ENCODE measurements around the gene CFAP100. TPM values are rescaled to one million over a fixed set of nuclear protein-coding genes. Genes with fewer than 3 reads are reported as not detected.

Gene CFAP100
- total RNA-seq, 1 experiment from 2014 or later: not detected

DNA sequence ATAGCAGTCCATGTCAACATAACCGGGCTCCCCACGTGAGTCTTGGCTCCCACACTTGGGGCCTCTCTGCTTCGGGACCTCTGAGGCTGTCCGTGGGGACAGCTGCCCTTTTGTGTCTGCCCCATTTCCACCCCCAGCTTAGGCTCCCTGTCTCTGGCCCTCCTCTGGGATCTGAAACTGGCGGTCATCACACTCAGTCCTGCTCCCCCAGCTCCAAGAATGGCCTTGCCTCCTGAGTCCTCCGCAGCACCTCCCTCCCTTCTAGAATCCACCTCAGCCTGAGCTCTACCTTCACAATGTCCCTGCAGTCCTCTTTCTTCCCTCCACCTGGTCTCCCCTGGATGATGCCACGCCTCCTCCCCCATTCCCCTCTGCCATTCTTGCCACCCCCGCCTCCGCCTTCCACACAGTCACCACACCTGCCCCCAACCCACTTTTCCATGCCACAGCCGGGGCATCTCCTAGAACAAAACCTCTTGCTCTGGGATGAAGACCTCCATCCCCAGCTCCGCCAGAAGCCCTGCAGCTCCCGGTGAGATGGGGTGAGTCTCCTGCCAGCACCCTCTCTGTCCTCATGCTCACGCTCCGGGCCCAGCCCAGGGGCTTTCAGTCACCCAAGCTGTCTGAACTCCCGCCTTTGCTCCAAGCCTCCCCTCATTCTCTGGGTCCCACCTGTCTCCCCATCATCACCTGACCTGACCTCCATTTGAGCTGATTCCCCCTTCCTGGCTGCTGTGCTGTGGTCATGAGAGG lies 88.0 kb downstream of the CFAP100 start:
- no peak overlapping the region for H3K9ac ChIP-seq (ENCODE audit: low read length)
- no peak for ATAC-seq
- H3K79me2 ChIP-seq (ENCODE audit: low read length): no peaks in the 10 kb centered on the region
- H3K36me3 ChIP-seq (ENCODE audit: low read depth, low read length): no peaks in the 10 kb centered on the region
- H3K4me2 ChIP-seq (ENCODE audit: low read length): no peak overlapping the region
- no peaks in the 10 kb centered on the region for H3K9me3 ChIP-seq (ENCODE audit: low read length)
- no peaks in the 10 kb centered on the region for H4K20me1 ChIP-seq (ENCODE audit: low read length)
- H3F3A ChIP-seq (ENCODE audit: low read length, unreplicated experiment): no peaks in the 10 kb centered on the region
- no peak for DNase-seq
- intact Hi-C loops (cut with micrococcal nuclease): no loop called here
- no peak overlapping the region for H3K4me3 ChIP-seq (ENCODE audit: low read length)
- CTCF ChIA-PET: no interaction called here
- no TSS peak for BruUV-seq (replicated peaks)
- peaks cover 7% of the 10 kb centered on the region; the same call in 1 of the 2 replicates for H3K4me1 ChIP-seq (ENCODE audit: insufficient read depth, low read length)
- H3K9me2 ChIP-seq (replicated peaks; ENCODE audit: low read length): no peaks in the 10 kb centered on the region
- H3K27ac ChIP-seq (ENCODE audit: low read length): no peak overlapping the region
- H2AFZ ChIP-seq (ENCODE audit: low read length): no peak overlapping the region
- no peaks in the 10 kb centered on the region for H3K27me3 ChIP-seq (ENCODE audit: low read length)
- TF ChIP-seq, protein P1, sequence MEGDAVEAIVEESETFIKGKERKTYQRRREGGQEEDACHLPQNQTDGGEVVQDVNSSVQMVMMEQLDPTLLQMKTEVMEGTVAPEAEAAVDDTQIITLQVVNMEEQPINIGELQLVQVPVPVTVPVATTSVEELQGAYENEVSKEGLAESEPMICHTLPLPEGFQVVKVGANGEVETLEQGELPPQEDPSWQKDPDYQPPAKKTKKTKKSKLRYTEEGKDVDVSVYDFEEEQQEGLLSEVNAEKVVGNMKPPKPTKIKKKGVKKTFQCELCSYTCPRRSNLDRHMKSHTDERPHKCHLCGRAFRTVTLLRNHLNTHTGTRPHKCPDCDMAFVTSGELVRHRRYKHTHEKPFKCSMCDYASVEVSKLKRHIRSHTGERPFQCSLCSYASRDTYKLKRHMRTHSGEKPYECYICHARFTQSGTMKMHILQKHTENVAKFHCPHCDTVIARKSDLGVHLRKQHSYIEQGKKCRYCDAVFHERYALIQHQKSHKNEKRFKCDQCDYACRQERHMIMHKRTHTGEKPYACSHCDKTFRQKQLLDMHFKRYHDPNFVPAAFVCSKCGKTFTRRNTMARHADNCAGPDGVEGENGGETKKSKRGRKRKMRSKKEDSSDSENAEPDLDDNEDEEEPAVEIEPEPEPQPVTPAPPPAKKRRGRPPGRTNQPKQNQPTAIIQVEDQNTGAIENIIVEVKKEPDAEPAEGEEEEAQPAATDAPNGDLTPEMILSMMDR (conservative IDR thresholded peaks at IDR 0.05; ENCODE audit: low read depth, low read length): no peak
- no peak for TF ChIP-seq EZH2 (IDR thresholded peaks at IDR 0.05; ENCODE audit: low read length, unreplicated experiment)
- no peak for TF ChIP-seq EZH2phosphoT487 (IDR thresholded peaks at IDR 0.05; ENCODE audit: borderline replicate concordance, low read length)
- POLR2A ChIA-PET (ENCODE audit: unreplicated experiment): no interaction called here

DNA sequence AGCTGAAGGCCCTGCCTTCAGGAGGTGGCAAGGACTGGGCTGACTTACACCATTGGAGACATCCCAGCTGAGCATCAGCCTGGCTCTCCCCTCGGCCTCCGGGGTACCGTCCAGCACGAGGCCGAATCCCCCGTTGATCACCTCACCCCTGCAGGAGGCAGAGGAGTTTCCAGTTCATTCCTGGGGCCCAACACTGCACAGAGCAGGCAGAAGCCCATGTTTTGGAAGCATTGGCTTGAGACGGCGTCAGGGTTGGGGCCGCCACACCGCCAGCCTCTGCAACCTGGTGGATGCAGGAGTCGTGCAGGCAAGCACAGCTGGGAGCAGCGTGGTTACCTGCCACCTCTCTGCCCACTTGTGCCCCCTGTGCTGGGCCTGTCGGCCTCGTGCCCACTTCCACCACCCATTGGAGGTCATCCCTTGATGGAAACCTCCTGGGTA lies 88.6 kb downstream of the CFAP100 start:
- H3K9me3 ChIP-seq (ENCODE audit: low read length): no peaks in the 10 kb centered on the region
- no peaks in the 10 kb centered on the region for H3K79me2 ChIP-seq (ENCODE audit: low read length)
- H3K9me2 ChIP-seq (replicated peaks; ENCODE audit: low read length): no peaks in the 10 kb centered on the region
- H3K4me2 ChIP-seq (ENCODE audit: low read length): no peak overlapping the region
- TF ChIP-seq EZH2phosphoT487 (IDR thresholded peaks at IDR 0.05; ENCODE audit: borderline replicate concordance, low read length) (no peak), EZH2 (IDR thresholded peaks at IDR 0.05; ENCODE audit: low read length, unreplicated experiment) (no peak)
- TF ChIP-seq, protein P1 (conservative IDR thresholded peaks at IDR 0.05; ENCODE audit: low read depth, low read length): no peak
- no peak for ATAC-seq
- ChIA-PET POLR2A (ENCODE audit: unreplicated experiment) (no interaction called here), CTCF (no interaction called here)
- H3F3A ChIP-seq (ENCODE audit: low read length, unreplicated experiment): no peaks in the 10 kb centered on the region
- H2AFZ ChIP-seq (ENCODE audit: low read length): no peak overlapping the region
- H3K27me3 ChIP-seq (ENCODE audit: low read length): no peaks in the 10 kb centered on the region
- H3K36me3 ChIP-seq (ENCODE audit: low read depth, low read length): no peaks in the 10 kb centered on the region
- no peak for DNase-seq
- peaks cover 7% of the 10 kb centered on the region; the same call in 1 of the 2 replicates for H3K4me1 ChIP-seq (ENCODE audit: insufficient read depth, low read length)
- intact Hi-C loops (cut with micrococcal nuclease): no loop called here
- no peak overlapping the region for H3K9ac ChIP-seq (ENCODE audit: low read length)
- H3K4me3 ChIP-seq (ENCODE audit: low read length): no peak overlapping the region
- no peak overlapping the region for H3K27ac ChIP-seq (ENCODE audit: low read length)
- no TSS peak for BruUV-seq (replicated peaks)
- H4K20me1 ChIP-seq (ENCODE audit: low read length): no peaks in the 10 kb centered on the region

DNA sequence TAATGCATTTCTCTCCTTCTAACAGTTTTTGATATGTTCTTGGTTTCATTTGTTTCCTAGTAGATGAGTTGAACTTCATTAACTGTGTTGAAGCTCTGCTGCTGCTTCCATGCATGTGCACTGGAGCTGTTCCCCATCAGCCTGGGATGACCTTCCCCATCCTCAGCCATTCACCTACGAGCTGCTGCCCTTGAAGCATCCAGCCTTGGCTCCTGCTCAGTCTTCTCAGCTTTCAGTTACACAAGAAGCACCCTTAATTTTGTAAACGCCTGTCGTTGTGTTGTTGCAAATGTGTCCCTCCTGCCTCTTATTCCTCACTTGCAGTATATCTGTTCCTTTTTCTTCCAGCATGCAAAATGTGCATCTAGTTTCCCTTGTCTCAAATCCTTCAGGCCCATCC lies 89.4 kb downstream of the CFAP100 start:
- H2AFZ ChIP-seq (ENCODE audit: low read length): no peak overlapping the region
- ATAC-seq (no peak), DNase-seq (no peak)
- no peak overlapping the region for H3K9ac ChIP-seq (ENCODE audit: low read length)
- POLR2A ChIA-PET (ENCODE audit: unreplicated experiment): no interaction called here
- no peaks in the 10 kb centered on the region for H3K9me2 ChIP-seq (replicated peaks; ENCODE audit: low read length)
- no peak for TF ChIP-seq EZH2 (IDR thresholded peaks at IDR 0.05; ENCODE audit: low read length, unreplicated experiment)
- no peak for TF ChIP-seq EZH2phosphoT487 (IDR thresholded peaks at IDR 0.05; ENCODE audit: borderline replicate concordance, low read length)
- TF ChIP-seq, protein P1 (conservative IDR thresholded peaks at IDR 0.05; ENCODE audit: low read depth, low read length): no peak
- H3K4me3 ChIP-seq (ENCODE audit: low read length): no peak overlapping the region
- H3K27ac ChIP-seq (ENCODE audit: low read length): no peak overlapping the region
- CTCF ChIA-PET: no interaction called here
- no peaks in the 10 kb centered on the region for H3K9me3 ChIP-seq (ENCODE audit: low read length)
- H3K27me3 ChIP-seq (ENCODE audit: low read length): no peaks in the 10 kb centered on the region
- peaks cover 7% of the 10 kb centered on the region; the same call in 1 of the 2 replicates for H3K4me1 ChIP-seq (ENCODE audit: insufficient read depth, low read length)
- H3F3A ChIP-seq (ENCODE audit: low read length, unreplicated experiment): no peaks in the 10 kb centered on the region
- no peaks in the 10 kb centered on the region for H3K79me2 ChIP-seq (ENCODE audit: low read length)
- intact Hi-C loops (cut with micrococcal nuclease): no loop called here
- no peaks in the 10 kb centered on the region for H3K36me3 ChIP-seq (ENCODE audit: low read depth, low read length)
- no peak overlapping the region for H3K4me2 ChIP-seq (ENCODE audit: low read length)
- BruUV-seq (replicated peaks): no TSS peak
- no peaks in the 10 kb centered on the region for H4K20me1 ChIP-seq (ENCODE audit: low read length)

All from PC-3 (cell line).